ENCODE data around the gene CUEDC1. TPM values are rescaled to one million over a fixed set of nuclear protein-coding genes. Genes with fewer than 3 reads are reported as not detected.
A peak's percentile ranks its signal among the peaks of the same experiment; 100 is the strongest.

The CUEDC1 gene
- total and polyA plus RNA-seq, 2 of the 13 experiments (the other 11 are each of a cell fraction or from before 2014, with no cell fraction given): 7.4 to 12.9 TPM

DNA sequence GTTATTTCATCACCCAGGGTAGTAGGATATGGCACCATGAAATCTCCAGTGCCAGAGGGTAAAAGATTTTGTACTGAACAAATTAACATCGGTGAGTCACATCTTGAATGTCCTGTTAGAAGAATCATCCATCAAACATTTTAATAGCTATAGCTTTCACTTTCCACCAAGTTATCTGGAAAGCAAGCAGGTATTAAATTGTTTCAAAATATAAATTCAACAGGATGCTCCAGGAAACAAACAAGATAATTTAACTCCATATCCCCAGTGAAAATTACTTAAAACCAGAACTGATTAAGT is 30.4 kb upstream of the CUEDC1 start:
- Histone ChIP-seq H3K9ac (ENCODE audit: insufficient read depth, low read depth, low read length) (peak overlapping the region; percentile 94), H3K4me3 (replicated peaks in 1 of 3; ENCODE audit: insufficient read depth in 1 of 3, low read depth in 2 of 3, low read length in 3 of 3) (peak overlapping the region; percentile 45 to 95 (median 71); a peak in 5 of 6 replicates), H2AFZ (ENCODE audit: low read length) (no peak overlapping the region), H3K27me3 (ENCODE audit: control insufficient read depth in 1 of 2, insufficient read depth in 2 of 2, low read length in 2 of 2) (no peaks in the 10 kb centered on the region; a peak in 1 of 5 replicates), H3K4me2 (ENCODE audit: low read depth, low read length) (peak overlapping the region; percentile 89), H3K27ac (ENCODE audit: extremely low read length, insufficient read depth, low read length) (peak overlapping the region; percentile 80), H4K20me1 (ENCODE audit: insufficient read depth, low read length) (peaks cover 32% of the 10 kb centered on the region), H3K36me3 (replicated peaks in 1 of 2; ENCODE audit: control insufficient read depth in 1 of 2, insufficient read depth in 2 of 2, low read length in 2 of 2) (peaks cover 13 to 28% of the 10 kb centered on the region in 2 experiments), H3K79me2 (ENCODE audit: insufficient read depth, low read length) (peaks cover 68% of the 10 kb centered on the region), H3K9me3 (ENCODE audit: low read length) (no peaks in the 10 kb centered on the region), H3K4me1 (ENCODE audit: insufficient read depth, low read length) (peaks cover 79% of the 10 kb centered on the region)
- no TSS peak for BruUV-seq (replicated peaks)
- no peak for DNase-seq (ENCODE audit: low spot score)
- WGBS (ENCODE audit: low lambda C conversion rate): 16% methylated on average over 1 of the region's 1 CpG
- FAIRE-seq: no peak
- CTCF ChIA-PET (ENCODE audit: low intra/inter-chr PET ratio, low total read pairs): interaction anchor here (1.6 kb wide), 1 partner anchor 93 kb away, joined by 4 read pairs; no protein-coding TSS in a partner anchor
- TF ChIP-seq ATF4 (CRISPR knock-in tag; IDR thresholded peaks at IDR 0.05): 0 out of 4 replicates have a peak, but pooled peaks of 1 of the 2 experiments have one; percentile 11
- no peak for TF ChIP-seq ZNF652 (CRISPR knock-in tag; IDR thresholded peaks at IDR 0.05; ENCODE audit: borderline replicate concordance, low read depth)
- TF ChIP-seq NFIC (IDR thresholded peaks at IDR 0.05; ENCODE audit: low read length): 0 out of 2 replicates have a peak, but pooled peaks have one; percentile 1
- POLR2A ChIA-PET: interaction anchor here (1.6 to 3.6 kb wide), 10 partner anchors 11 to 136 kb away, joined by 6 to 23 read pairs (median 10); partner anchors contain the start of genes CUEDC1, MRPS23 and SRSF1
- no peak for ATAC-seq
- intact Hi-C loops (cut with micrococcal nuclease; ENCODE audit: unreplicated experiment) (no loop called here), in situ Hi-C loops (cut with HindIII; ENCODE audit: extremely low pct_ligation_motif_present, low pct_unique_long_range_greater_than_20kb) (no loop called here)

DNA sequence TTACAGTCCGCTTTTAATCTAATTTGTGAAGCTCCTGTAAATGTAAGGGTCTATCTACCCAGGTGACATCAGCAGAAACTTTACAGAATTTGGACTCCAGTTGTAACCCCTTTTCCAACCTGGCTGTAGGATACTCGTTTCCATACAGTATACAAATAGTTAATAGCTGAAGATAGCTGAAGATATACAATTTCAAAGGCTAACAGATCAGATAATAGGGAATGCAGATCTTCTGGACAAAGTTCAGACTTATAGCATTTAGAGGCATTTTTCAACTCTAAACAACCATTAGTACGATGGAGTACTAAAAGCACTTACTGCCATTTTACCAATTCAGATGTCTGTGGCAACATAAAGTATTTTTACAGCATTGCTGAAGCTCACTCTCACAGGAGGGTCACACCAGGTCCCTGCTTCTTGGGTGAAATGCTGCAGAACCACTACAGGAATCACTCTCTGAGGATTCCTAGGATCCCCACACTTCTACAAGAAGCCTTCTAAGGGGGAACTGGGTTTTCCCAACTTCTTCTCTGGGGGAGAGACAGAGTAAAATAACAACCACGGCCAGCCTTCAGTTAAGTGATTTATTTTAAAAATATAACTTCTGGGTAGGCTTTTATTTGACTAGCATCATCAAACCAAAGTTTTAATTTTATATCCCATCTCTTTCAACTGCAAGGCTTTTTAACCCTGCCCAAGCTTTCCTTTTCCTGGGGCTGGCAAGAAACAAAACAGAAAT is 29.9 kb upstream of the CUEDC1 start:
- Histone ChIP-seq H3K36me3 (replicated peaks in 1 of 2; ENCODE audit: control insufficient read depth in 1 of 2, insufficient read depth in 2 of 2, low read length in 2 of 2) (peaks cover 13 to 33% of the 10 kb centered on the region in 2 experiments), H4K20me1 (ENCODE audit: insufficient read depth, low read length) (peaks cover 32% of the 10 kb centered on the region), H2AFZ (ENCODE audit: low read length) (no peak overlapping the region), H3K79me2 (ENCODE audit: insufficient read depth, low read length) (peaks cover 68% of the 10 kb centered on the region), H3K9me3 (ENCODE audit: low read length) (no peaks in the 10 kb centered on the region), H3K4me1 (ENCODE audit: insufficient read depth, low read length) (peaks cover 74% of the 10 kb centered on the region), H3K4me3 (replicated peaks in 1 of 3; ENCODE audit: insufficient read depth in 1 of 3, low read depth in 2 of 3, low read length in 3 of 3) (peak overlapping the region; percentile 45 to 95 (median 71); a peak in 5 of 6 replicates), H3K27ac (ENCODE audit: extremely low read length, insufficient read depth, low read length) (peak overlapping the region; percentile 80), H3K27me3 (ENCODE audit: control insufficient read depth in 1 of 2, insufficient read depth in 2 of 2, low read length in 2 of 2) (no peaks in the 10 kb centered on the region; a peak in 1 of 5 replicates), H3K4me2 (ENCODE audit: low read depth, low read length) (peak overlapping the region; percentile 89), H3K9ac (ENCODE audit: insufficient read depth, low read depth, low read length) (peak overlapping the region; percentile 94)
- ATAC-seq: no peak
- ChIA-PET CTCF (ENCODE audit: low intra/inter-chr PET ratio, low total read pairs) (interaction anchor here (1.6 kb wide), 1 partner anchor 92 kb away, joined by 4 read pairs; no protein-coding TSS in a partner anchor), POLR2A (interaction anchor here (1.0 to 3.6 kb wide), 10 partner anchors 9 to 135 kb away, joined by 3 to 23 read pairs (median 10); partner anchors contain the start of genes CUEDC1, MRPS23 and SRSF1)
- intact Hi-C loops (cut with micrococcal nuclease; ENCODE audit: unreplicated experiment): no loop called here
- BruUV-seq (replicated peaks): no TSS peak
- in situ Hi-C loops (cut with HindIII; ENCODE audit: extremely low pct_ligation_motif_present, low pct_unique_long_range_greater_than_20kb): no loop called here
- no peak for DNase-seq (ENCODE audit: low spot score)
- WGBS (ENCODE audit: low lambda C conversion rate): 28% methylated on average over 4 of the region's 4 CpGs
- FAIRE-seq: no peak
- 0 out of 2 replicates have a peak, but pooled peaks have one; percentile 24 for TF ChIP-seq ZNF800 (CRISPR knock-in tag; IDR thresholded peaks at IDR 0.05)
- TF ChIP-seq ZNF3 (CRISPR knock-in tag; IDR thresholded peaks at IDR 0.05): no peak
- TF ChIP-seq FOXO1 (CRISPR knock-in tag; IDR thresholded peaks at IDR 0.05): no peak
- TF ChIP-seq SMARCC2 (IDR thresholded peaks at IDR 0.05): no peak
- TF ChIP-seq TCF7 (IDR thresholded peaks at IDR 0.05; ENCODE audit: low read depth): peak; percentile 33; the same call in 1 of the 2 replicates
- no peak for TF ChIP-seq E2F1 (CRISPR knock-in tag; IDR thresholded peaks at IDR 0.05)
- TF ChIP-seq MED1 (CRISPR knock-in tag; IDR thresholded peaks at IDR 0.05): 0 out of 2 replicates have a peak, but pooled peaks have one; percentile 27
- TF ChIP-seq HNF4G (IDR thresholded peaks at IDR 0.05; ENCODE audit: borderline replicate concordance, low read depth, low read length): peak; percentile 47; the same call in 1 of the 2 replicates
- TF ChIP-seq HNF4G (CRISPR knock-in tag; IDR thresholded peaks at IDR 0.05; ENCODE audit: borderline replicate concordance, low read depth): no peak

All from HepG2 (cell line).